GM18526 (cell line): ENCODE measurements around the gene NOSTRIN.

Source experiments
- POLR2A ChIP-seq: IDR thresholded peaks from 3 replicates; pipeline ENCODE4 v1.6.1; 2011; ENCODE audit not compliant: insufficient read length; ENCODE audit errors: extremely low read depth

The NOSTRIN gene

DNA sequence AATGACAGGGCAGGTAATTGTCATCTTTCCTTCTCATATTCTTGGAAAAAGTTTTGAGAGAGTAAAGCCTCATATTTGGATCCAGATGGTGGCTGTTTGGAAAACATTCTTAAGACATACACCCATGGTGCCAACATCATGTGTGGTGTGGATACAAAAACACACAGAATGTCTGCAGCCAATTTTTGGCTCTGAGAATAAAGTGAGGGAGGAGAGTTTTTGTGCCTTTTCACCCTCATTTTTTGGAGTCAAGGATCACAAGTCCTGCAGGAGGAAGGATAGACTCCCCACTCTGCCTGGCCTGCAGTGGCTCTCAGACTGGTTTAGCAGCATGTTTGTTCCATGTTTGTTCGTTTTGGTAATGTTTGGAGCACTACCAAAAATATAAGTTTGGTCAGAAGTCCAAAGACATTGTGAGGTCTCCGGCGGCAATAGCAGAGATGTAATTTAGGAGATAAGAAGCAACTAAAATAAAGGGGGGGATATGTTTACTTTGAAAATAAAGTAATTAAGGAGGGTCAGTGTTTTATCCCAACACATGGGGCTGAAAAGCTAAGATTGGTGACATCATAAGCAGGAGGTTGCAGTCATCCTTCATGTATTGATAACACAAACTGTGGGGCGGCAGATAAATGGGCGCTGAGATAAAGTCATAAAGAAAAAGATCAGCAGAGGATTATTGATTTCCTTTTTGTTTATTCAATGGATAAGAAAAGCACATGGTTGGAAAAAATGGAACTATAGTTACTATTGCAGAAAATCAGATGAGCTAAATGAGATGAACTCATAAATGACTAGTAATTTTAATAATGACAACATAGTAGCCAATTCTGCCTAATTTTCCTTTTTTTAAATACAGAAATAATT, 655 bp downstream of the NOSTRIN start:
- no peak for TF ChIP-seq POLR2A

DNA sequence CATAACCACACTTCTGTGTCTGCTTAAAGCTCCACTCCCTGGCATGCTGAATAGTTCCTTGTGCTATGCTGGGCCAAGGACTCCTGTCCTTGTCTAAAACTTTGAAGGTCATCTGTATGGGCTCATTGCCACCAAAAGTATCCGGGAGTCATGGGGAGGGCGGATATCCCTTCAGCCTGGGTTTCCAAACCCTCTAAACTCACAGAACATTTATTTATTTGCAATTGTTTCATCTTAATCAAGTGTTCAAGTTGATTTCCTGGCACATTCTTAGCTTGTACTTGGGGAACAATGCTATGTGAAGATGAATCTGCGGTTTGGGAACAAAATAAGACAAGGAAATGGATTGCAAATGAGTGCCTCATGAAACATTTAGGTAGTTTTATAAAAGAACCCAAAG, 1.8 kb downstream of the NOSTRIN start:
- TF ChIP-seq POLR2A = no peak

DNA sequence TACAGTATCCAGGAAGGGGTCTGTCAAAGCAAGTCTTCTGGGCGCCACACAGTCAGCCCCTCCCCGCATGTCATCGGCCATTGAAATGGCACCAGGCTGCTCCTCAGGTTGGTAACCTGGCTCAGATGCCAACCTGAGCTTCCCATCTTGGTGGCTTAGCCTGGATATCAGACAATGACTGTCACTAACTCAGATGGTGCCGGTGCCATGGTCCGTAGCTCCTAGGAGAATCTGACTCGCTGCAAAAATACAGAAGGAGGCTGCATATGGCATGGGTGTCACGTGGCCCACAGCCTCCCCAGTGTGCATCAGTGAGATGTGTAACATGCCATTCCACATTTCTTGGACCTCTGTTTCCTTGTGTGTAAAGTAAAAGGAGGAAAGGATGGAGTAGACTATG, 3.2 kb downstream of the NOSTRIN start:
- TF ChIP-seq POLR2A = no peak

DNA sequence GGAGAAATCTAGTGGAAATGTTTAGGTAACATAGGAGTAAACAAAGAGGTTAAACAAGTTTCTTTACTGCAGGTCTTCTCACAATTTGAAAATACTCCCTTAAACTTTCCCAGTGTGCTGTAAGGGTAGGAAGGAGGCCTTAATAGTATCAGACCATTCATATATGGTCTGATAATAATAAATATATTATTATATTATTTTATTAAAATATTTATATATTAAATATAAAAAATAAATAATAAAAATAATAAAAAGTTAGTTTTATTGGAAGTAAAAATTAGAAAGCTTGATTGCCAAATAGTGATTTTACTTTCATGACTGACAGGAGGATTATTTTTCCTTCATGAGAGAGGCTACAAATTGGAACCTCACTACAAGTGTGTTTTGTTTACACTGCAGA, 7.1 kb downstream of the NOSTRIN start:
- TF ChIP-seq POLR2A = no peak

DNA sequence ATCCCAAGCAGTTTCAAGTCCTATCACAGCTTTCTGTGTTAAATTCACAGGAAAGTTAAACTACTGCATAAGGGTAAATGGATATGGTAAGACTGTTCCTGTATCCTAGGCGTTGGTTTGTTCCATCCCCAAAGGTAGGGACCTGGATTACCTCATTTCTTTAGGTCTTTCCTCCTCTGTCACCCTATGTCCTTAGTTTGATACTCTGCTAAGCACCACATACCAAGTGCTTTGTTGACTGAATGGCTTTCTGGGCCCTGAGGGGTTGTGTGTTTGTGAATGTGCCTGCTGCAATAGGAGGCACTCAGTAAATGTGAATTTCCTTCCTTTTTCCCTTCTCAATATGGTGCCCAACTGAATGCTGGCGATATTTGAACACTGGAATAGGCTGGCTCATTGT, 7.8 kb downstream of the NOSTRIN start:
- no peak for TF ChIP-seq POLR2A

DNA sequence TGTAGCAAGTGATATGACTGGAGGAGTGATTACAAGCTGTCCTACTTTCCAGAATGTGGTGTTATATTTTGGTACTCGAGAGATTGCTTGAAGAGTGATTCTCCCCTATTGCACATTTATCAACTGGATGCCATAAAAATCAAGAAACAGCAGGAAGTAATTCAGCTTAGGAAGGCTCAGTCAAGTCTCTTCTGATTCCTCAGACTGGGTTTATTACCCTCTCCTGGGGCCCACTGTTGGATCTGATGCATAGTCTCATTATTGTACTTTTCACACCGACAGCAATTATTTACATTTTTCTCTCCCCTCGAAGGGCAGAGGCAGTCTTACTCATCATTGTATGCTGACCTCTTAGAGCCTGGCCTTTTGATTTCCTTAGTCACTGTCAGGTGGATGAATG, 9.3 kb downstream of the NOSTRIN start:
- no peak for TF ChIP-seq POLR2A

DNA sequence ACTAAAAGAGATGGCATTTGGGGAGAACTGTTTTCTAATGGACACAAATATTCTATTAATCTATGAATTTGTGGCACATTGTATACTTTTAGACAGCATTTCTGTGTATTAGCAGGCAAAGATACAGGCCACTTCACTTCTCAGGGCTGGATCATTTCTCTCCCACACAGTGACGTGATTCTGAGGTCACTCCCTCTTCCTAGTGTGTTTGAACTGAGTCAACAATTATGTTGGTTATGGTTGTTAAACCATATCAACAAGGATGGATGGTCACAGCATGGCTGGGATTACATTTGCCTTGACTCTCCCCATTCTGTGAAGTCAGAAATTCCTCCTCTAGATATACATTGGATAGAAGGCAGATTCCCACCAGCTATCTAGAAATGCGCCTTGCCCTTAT, 11.6 kb downstream of the NOSTRIN start:
- TF ChIP-seq POLR2A = no peak

DNA sequence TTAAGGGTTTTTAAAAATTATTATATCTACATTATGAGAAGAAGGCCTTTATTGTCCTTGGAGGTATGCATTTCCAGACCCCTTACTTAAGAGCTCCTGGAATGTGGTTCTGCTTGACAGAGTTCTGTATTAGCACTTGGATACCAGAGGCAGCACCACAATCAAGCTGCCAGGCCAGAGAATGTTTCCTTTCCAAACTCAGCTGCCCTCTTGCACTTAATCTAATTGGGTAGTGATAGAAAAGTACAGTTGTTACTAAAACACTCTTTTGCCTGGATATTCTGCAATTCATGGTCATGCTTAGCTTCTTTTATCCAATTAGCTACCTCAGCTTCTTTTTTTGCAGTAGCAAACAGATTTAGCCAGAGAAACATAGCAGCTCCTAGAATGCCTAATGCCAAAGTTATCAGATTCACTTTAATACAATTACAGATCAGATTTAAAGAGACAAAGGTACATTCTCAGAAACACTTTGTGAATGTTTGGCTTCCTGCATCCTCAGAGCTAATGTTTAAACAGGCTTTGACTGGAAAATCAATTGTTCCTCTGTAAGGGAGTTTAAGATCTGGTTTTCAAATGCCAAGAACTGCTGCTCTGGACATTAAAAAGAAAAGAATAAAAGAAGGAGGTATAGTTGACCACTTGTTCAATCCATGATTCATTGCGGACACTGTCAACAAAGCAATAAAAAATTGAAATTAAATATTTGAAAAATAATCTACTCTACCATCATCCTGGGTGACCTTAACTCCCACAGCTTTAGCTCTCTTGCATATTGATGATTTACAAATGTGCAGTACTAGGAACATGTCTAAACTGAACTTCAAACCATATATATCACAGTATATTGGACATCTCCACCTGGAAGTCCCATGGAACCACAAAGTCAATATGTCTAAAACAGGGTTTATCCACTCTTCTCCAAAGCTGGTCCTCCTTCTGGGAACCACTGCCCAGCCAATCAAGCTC, 12.8 kb downstream of the NOSTRIN start:
- no peak for TF ChIP-seq POLR2A

DNA sequence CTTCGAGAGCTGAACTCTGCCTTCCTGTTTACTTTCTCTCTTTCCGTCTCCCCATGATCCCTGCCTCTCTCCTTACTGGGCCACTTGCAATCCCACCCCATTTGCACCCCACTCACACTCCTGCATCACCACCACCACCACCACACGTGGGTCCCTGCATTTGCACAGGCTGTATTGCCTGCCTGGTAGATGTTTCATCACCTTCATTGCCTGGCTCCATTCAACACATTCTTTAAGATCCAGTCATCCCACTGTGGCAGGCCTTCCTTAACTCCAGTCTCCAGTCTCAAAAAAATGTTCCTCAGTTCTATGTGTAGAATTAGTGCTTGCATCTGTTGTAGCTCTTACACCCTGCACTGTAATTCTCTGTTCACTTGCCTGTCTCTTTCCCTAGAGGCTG, 13.9 kb downstream of the NOSTRIN start:
- no peak for TF ChIP-seq POLR2A

DNA sequence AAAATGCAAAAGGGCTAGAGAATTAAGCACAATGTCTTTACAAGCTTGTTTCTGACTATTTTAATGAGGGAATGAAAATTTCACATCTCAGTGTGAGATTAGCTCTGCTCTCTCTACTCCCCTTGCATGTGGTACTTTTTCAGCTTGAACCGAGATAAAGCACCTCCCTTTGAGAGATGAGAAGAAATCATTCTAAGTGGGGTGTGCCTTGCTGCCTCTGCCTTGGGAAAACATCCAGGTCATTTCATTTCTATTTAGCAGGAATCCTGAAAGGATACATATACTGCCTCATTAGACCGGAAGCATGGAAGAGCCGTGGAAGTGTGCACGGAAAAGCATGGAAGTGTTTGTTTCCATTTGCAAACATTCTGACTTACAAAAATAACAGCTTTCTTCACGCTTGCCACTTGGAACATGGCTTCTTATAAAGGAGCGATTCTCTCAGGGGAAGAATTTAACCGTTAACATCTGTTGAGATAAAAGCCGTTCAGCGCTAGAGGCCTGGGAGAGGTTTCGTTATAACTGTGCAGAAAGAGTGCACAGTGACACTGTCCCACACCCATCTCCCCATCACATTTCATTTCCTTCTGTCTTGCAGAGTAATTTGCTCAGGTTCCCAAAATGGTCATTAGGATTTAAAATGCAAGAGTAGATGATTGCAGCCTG, 16.7 kb downstream of the NOSTRIN start:
- TF ChIP-seq POLR2A = no peak

DNA sequence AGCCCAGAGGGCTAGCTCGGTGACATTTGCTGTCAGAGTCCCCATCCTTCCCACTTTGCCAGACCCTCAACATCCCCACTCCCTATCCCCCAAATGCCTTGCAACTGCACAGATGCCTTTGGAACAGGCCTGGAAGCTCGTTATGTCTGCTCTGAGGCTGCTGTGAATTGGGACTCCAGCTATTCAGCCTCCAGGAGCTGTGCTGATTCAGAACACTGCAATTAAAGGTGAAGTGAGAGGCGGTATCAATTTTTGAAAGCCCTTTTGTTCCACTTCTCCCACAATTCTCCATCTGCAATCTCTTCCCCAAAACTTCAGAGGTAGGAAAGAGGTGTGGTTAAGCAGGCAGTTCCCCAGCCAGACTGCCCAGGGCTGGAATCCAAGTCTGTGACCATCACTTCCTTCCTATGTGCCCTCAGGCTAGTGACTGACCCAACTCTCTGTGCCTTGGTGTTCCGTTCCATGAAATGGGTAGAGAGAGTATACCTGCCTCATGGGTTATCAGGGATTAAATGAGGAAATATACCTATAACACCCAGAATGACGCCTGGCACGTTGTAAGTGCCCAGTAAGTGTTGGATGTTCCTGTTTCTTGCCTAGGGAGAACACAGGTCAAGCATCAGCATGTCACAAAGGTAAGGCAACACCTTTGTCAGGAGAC, 17.5 kb downstream of the NOSTRIN start:
- TF ChIP-seq POLR2A = no peak

DNA sequence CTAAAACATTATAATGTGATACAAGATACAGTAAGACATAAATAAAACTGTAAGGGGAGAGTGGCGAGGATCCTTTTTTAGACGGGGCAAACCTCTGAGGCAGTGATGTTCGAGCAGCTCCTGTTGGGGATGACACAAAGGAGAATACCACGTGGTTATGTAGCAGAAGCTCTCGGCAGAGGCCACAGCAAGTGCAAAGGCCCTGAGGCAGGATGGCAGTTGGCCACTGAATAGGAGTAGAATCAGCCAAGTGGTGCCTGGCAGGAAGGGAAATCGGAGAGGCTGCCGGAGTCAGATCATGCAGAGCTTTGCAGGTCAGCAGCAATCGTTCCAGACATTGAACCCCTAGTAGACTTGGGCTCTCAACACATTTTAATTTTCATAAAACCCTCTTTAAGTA, 19.1 kb downstream of the NOSTRIN start:
- TF ChIP-seq POLR2A = no peak

DNA sequence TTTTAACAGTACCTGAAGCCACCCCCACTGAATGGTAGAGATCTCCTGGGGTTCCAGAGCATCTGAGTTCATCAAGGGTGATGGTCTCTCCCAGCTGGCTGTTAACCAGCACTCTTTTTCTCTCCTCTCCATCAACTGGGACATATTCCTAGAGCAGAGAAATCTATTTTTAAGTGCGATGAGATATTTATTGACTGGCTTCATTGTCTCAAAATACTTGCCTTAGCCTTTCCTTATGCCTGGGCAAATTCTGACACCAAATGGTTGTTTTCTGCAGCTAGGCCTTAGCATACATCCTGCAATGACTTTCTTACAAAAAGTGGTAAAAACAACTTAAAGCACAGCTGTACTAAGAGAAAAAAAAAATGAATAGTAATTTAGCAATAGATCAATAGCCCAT, 19.6 kb downstream of the NOSTRIN start:
- TF ChIP-seq POLR2A = no peak

DNA sequence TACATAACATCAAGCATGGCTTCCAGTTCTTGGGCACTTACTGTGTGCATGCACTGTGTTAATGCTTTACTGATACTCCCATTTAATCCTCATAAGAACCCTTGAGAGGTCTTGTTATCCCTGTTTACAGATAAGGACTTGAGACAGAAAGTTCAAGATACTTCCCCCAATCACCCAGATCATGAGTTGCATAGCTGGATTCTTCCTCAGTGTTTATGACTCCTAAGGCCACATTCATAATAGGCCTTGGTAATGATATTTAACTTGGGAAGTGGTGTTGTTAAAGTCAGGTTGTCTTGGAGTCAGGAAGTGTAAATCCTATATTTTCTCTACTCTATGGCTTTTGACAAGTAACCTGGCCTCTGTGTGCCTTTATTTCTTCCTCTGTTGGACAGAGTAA, 22.7 kb downstream of the NOSTRIN start:
- no peak for TF ChIP-seq POLR2A

DNA sequence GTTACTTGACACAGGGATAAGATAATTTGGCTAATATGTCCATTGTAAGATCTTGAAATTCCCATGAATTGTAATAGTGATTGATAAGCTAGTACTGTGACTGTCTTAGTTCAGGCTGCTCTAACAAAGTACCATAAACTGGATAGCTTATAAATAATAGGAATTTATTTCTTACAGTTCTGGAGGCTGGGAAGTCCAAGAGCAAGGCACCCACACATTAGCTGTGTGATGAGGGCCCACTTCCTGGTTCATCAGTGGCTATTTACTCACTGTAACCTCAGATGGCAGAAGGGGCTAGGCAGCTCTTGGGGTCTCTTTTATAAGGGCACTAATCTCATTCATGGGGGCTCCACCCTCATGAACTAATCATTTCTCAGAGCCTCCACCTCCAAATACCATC, 28.5 kb downstream of the NOSTRIN start:
- no peak for TF ChIP-seq POLR2A
